ENCODE measurements around the gene PIP5K1C.
"Not testable (repeated sequence)": the region's sequence is repeated elsewhere in the genome, so short reads cannot be mapped to it uniquely, and the experiment has no call there.

Gene PIP5K1C

DNA sequence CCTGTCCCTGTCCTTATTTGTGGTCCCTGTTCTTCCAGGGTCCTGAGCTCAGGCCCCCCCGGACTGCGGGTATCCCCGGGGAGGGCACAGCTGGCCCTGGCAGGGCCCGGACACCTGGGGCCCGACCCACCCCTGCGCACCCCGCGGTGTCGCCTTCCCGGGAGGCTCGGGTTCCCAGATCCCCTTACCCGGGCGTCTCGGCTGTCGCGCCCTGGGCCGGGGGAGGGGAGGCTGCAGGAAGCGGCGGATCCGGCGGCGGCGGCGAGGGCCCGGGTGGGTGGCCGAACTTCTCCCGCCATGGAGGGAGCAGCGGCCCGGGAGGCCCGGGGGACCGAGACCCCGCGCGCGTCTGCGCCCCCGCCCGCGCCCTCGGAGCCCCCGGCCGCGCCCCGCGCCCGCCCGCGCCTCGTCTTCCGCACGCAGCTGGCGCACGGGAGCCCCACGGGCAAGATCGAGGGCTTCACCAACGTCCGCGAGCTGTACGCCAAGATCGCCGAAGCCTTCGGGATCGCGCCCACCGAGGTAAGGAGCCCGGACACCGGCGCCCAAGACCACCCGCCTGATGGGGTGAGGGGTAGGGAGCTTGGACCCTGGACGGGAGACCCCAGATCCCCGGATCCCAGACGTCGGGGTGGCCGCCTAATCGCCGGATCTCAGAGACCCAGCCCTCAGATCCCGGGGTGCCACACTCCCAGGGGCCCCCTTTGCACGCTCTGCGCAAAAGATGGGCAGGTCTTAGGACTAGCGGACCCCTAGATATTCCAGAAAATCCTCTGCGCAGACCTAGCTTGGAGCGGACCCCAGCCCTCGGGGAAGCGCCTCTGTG, 114.8 kb downstream of the PIP5K1C start, which contains the start of gene GIPC3:
GIPC3 (plus strand) TSS at position 178 of the 826 bp plus-strand sequence; CDS start at position 298, 120 bp downstream.
- DNase-seq, result no peak

DNA sequence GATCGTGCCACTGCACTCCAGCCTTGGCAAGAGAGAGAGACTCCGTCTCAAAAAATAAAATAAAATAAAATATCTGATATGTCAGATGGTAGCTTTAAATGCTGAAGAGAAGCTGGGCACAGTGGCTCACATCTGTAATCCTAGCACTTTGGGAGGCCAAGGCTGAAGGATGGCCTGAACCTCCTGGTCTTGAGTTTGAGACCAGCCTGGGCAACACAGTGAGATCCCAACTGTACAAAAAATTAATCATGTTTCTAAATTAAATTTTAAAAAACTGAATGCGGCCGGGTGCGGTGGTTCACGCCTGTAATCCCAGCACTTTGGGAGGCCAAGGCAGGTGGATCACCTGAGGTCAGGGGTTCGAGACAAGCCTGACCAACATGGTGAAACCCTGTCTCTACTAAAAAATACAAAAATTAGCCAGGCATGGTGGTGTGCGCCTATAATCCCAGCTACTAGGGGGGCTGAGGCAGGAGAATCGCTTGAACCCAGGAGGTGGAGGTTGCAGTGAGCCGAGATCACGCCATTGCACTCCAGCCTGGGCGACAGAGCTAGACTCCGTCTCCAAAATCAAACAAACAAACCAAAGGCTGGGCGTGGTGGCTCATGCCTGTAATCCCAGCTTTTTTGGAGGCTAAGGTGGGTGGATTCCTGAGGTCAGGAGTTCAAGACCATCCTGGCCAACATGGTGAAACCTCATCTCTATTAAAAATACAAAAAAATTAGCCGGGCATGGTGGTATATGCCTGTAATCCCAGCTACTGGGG, 116.0 kb downstream of the PIP5K1C start:
- DNase-seq, result not testable (repeated sequence)

DNA sequence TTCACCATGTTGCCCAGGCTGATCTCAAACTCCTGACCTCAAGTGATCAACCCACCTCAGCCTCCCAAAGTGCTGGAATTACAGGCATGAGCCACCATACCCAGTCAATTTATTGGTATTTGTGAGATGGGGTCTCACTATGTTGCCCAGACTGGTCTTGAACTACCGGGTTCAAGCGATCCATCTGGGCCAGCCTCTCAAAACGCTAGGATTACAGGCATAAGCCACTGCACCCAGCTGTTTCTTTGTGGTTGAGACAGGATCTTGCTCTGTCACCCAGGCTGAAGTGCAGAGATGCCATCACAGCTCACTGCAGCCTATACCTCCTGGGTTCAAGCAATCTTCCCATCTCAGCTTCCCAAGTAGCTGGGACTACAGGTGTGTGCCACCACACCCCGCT, 118.5 kb downstream of the PIP5K1C start:
- not testable (repeated sequence) for DNase-seq

All from NCI-H2081 (cell line).